CD4-positive, alpha-beta memory T cell (primary cell): ENCODE measurements around the gene RPS24. TPM values are rescaled to one million over a fixed set of nuclear protein-coding genes. Genes with fewer than 3 reads are reported as not detected.
A peak's percentile ranks its signal among the peaks of the same experiment; 100 is the strongest.
"Not testable (repeated sequence)": the region's sequence is repeated elsewhere in the genome, so short reads cannot be mapped to it uniquely, and the experiment has no call there.

Source experiments
- CTCF ChIA-PET: fragments of 350-600 bp; sonication (Branson Sonifier 250); formaldehyde crosslinking; loops from one replicate; lab custom pipeline; 2021; ENCODE audit warnings: inconsistent platforms; ENCODE audit not compliant: partially characterized antibody; lab: Charles Lee
- POLR2A ChIA-PET: fragments of 350-600 bp; sonication (Branson Sonifier 250); formaldehyde crosslinking; loops from one replicate; lab custom pipeline; 2021; ENCODE audit not compliant: partially characterized antibody; lab: Charles Lee
- DNase-seq, 5 donors: peaks; one replicate each; pipeline versions ENCODE4 v3.0.0 to v3.0.0-alpha.2; 2020 to 2022; ENCODE audit warnings: mixed read lengths in 1 of 5
- H3K27ac ChIP-seq: one replicate; pipeline ENCODE4 v1.7.0; 2013; ENCODE audit warnings: low read depth, low read length
- H3K27me3 ChIP-seq: 2 replicates; pipeline ENCODE4 v1.7.0; 2013; ENCODE audit warnings: mild to moderate bottlenecking, low read length, moderate library complexity; ENCODE audit not compliant: insufficient read depth
- H3K36me3 ChIP-seq: 2 replicates; pipeline ENCODE4 v1.7.0; 2013; ENCODE audit warnings: mild to moderate bottlenecking, low read length, moderate library complexity; ENCODE audit not compliant: insufficient read depth
- H3K4me1 ChIP-seq: 2 replicates; pipeline ENCODE4 v1.7.0; 2013; ENCODE audit warnings: mild to moderate bottlenecking, low read length, moderate library complexity; ENCODE audit not compliant: insufficient read depth
- H3K4me3 ChIP-seq, 2 donors: one replicate each; pipeline ENCODE4 v1.7.0; 2013; ENCODE audit warnings: low read length in 2 of 2, mild to moderate bottlenecking in 1 of 2
- H3K9me3 ChIP-seq, 2 donors: one replicate each; pipeline ENCODE4 v1.7.0; 2013; ENCODE audit warnings: low read length in 2 of 2, control low read depth in 1 of 2; ENCODE audit not compliant: control insufficient read depth in 1 of 2
- H3K27ac Mint-ChIP-seq, 7 donors: one replicate each; pipeline ENCODE4 v1.8.0; 2020 to 2021; ENCODE audit warnings: mixed read lengths in 7 of 7, mild to moderate bottlenecking in 6 of 7, inconsistent platforms in 3 of 7, moderate library complexity in 3 of 7
- H3K27me3 Mint-ChIP-seq, 2 donors: one replicate each; pipeline ENCODE4 v1.8.0; 2020 to 2021; ENCODE audit warnings: mixed read lengths in 2 of 2
- H3K36me3 Mint-ChIP-seq, 2 donors: one replicate each; pipeline ENCODE4 v1.8.0; 2020 to 2021; ENCODE audit warnings: mixed read lengths in 2 of 2, inconsistent platforms in 1 of 2, mild to moderate bottlenecking in 1 of 2
- H3K4me1 Mint-ChIP-seq, 4 donors: one replicate each; pipeline ENCODE4 v1.8.0; 2020 to 2021; ENCODE audit warnings: mixed read lengths in 4 of 4, mild to moderate bottlenecking in 1 of 4
- H3K4me3 Mint-ChIP-seq, 8 donors: one replicate each; pipeline ENCODE4 v1.8.0; 2020 to 2021; ENCODE audit warnings: mixed read lengths in 8 of 8, mild to moderate bottlenecking in 7 of 8, moderate library complexity in 6 of 8, inconsistent platforms in 3 of 8
- H3K9me3 Mint-ChIP-seq, 8 donors: one replicate each; pipeline ENCODE4 v1.8.0; 2020 to 2021; ENCODE audit warnings: mixed read lengths in 8 of 8, mild to moderate bottlenecking in 5 of 8, inconsistent platforms in 3 of 8, moderate library complexity in 1 of 8
- intact Hi-C: fragments of 100-400 bp; cut with micrococcal nuclease; formaldehyde crosslinking; loops from one replicate; pipeline ENCODE4 v1.15.1; 2023
- polyA plus RNA-seq, 2 donors: library from polyadenylated mRNA; unstranded; fragments of 300-500 nt; fragmentation: Illumina TruSeq; gene quantifications; one replicate each; pipeline ENCODE4 v1.2.3, GENCODE V29; 2021
- total RNA-seq, 2 experiments: library from RNA; stranded (reverse); gene quantifications; one replicate each; pipeline ENCODE4 v1.2.3, GENCODE V29; 2021

The RPS24 gene
- total and polyA plus RNA-seq, 4 experiments from 2014 or later: 778 to 1,885 (median 1,335) TPM

GRCh38 chr10:78049851-78050250 lies 16.2 kb downstream of the RPS24 start:
- Histone ChIP-seq H3K27ac (no peak overlapping the region), H3K4me1 (peaks cover 7% of the 10 kb centered on the region), H3K4me3 (no peak overlapping the region), H3K27me3 (no peaks in the 10 kb centered on the region), H3K36me3 (no peaks in the 10 kb centered on the region), H3K9me3 (no peaks in the 10 kb centered on the region)
- intact Hi-C loops: loop anchor here (5.0 kb wide), 1 partner anchor 1017 kb away; the partner anchor contains the start of gene ZMIZ1
- Mint-ChIP-seq H3K27me3 (no peaks in the 10 kb centered on the region), H3K4me1 (peaks cover 2 to 9% (median 8%) of the 10 kb centered on the region in 4 donors), H3K27ac (no peak overlapping the region), H3K9me3 (no peaks in the 10 kb centered on the region), H3K4me3 (no peak overlapping the region), H3K36me3 (peaks cover 2 to 12% of the 10 kb centered on the region in 2 donors)
- CTCF ChIA-PET: interaction anchor here (1.7 to 6.4 kb wide), 3 partner anchors 10 to 1147 kb away, joined by 6 to 116 read pairs (median 60); no protein-coding TSS in a partner anchor
- POLR2A ChIA-PET: no interaction called here
- DNase-seq: no peak

GRCh38 chr10:78053211-78053868 lies 19.7 kb downstream of the RPS24 start:
- DNase-seq: no peak
- Histone ChIP-seq H3K36me3 (no peaks in the 10 kb centered on the region), H3K4me1 (no peaks in the 10 kb centered on the region), H3K9me3 (no peaks in the 10 kb centered on the region), H3K4me3 (no peak overlapping the region), H3K27me3 (no peaks in the 10 kb centered on the region), H3K27ac (no peak overlapping the region)
- Mint-ChIP-seq H3K27ac (peak overlapping the region in 2 of 7 donors; percentile 17 to 22), H3K4me3 (no peak overlapping the region), H3K27me3 (no peaks in the 10 kb centered on the region), H3K9me3 (no peaks in the 10 kb centered on the region), H3K36me3 (peaks cover 2 to 22% of the 10 kb centered on the region in 2 donors), H3K4me1 (peaks cover 0 to 4% (median 0%) of the 10 kb centered on the region in 4 donors)
- intact Hi-C loops: no loop called here
- ChIA-PET POLR2A (no interaction called here), CTCF (interaction anchor here (1.2 kb wide), 1 partner anchor 1143 kb away, joined by 7 read pairs; no protein-coding TSS in a partner anchor)

GRCh38 chr10:78058562-78058961 lies 24.9 kb downstream of the RPS24 start:
- H3K27ac Mint-ChIP-seq: no peak overlapping the region
- no peak for DNase-seq
- ChIA-PET POLR2A (no interaction called here), CTCF (no interaction called here)
- no peaks in the 10 kb centered on the region for H3K36me3 ChIP-seq
- no peak overlapping the region for H3K27ac ChIP-seq
- H3K9me3 Mint-ChIP-seq: no peaks in the 10 kb centered on the region
- H3K4me1 ChIP-seq: no peaks in the 10 kb centered on the region
- H3K4me3 ChIP-seq: no peak overlapping the region
- H3K9me3 ChIP-seq: no peaks in the 10 kb centered on the region
- H3K4me1 Mint-ChIP-seq: peaks cover 0 to 2% (median 0%) of the 10 kb centered on the region in 4 donors
- H3K27me3 ChIP-seq: no peaks in the 10 kb centered on the region
- H3K4me3 Mint-ChIP-seq: no peak overlapping the region
- peaks cover 0 to 17% of the 10 kb centered on the region in 2 donors for H3K36me3 Mint-ChIP-seq
- intact Hi-C loops: no loop called here
- H3K27me3 Mint-ChIP-seq: peaks cover under 1 to 4% of the 10 kb centered on the region in 2 donors

GRCh38 chr10:78059906-78060702 lies 26.4 kb downstream of the RPS24 start:
- CTCF ChIA-PET: no interaction called here

GRCh38 chr10:78062296-78062695 lies 28.6 kb downstream of the RPS24 start:
- Histone ChIP-seq H3K4me1 (no peaks in the 10 kb centered on the region), H3K36me3 (no peaks in the 10 kb centered on the region), H3K4me3 (no peak overlapping the region), H3K27me3 (no peaks in the 10 kb centered on the region), H3K27ac (no peak overlapping the region), H3K9me3 (no peaks in the 10 kb centered on the region)
- POLR2A ChIA-PET: no interaction called here
- Mint-ChIP-seq H3K4me1 (peaks cover 0 to 2% (median 0%) of the 10 kb centered on the region in 4 donors), H3K9me3 (no peaks in the 10 kb centered on the region), H3K27me3 (peaks cover 3 to 9% of the 10 kb centered on the region in 2 donors), H3K36me3 (no peaks in the 10 kb centered on the region), H3K27ac (no peak overlapping the region), H3K4me3 (no peak overlapping the region)
- DNase-seq: no peak
- intact Hi-C loops: no loop called here
- CTCF ChIA-PET: no interaction called here

More at GRCh38 chr10:78059906-78060702, 26.4 kb downstream of the RPS24 start:
- Mint-ChIP-seq H3K27ac (no peak overlapping the region), H3K4me3 (no peak overlapping the region), H3K9me3 (no peaks in the 10 kb centered on the region), H3K36me3 (peaks cover 0 to 8% of the 10 kb centered on the region in 2 donors), H3K27me3 (peaks cover 3 to 4% of the 10 kb centered on the region in 2 donors), H3K4me1 (peaks cover 0 to 2% (median 0%) of the 10 kb centered on the region in 4 donors)
- Histone ChIP-seq H3K27me3 (no peaks in the 10 kb centered on the region), H3K4me3 (no peak overlapping the region), H3K27ac (no peak overlapping the region), H3K36me3 (no peaks in the 10 kb centered on the region), H3K9me3 (no peaks in the 10 kb centered on the region), H3K4me1 (no peaks in the 10 kb centered on the region)
- intact Hi-C loops: no loop called here
- POLR2A ChIA-PET: no interaction called here
- no peak for DNase-seq

GRCh38 chr10:78063236-78063635 lies 29.6 kb downstream of the RPS24 start:
- no peak for DNase-seq
- POLR2A ChIA-PET: interaction anchor here (0.5 kb wide), 1 partner anchor 34 kb away, joined by 4 read pairs; the partner anchor contains the start of gene POLR3A
- Histone ChIP-seq H3K36me3 (no peaks in the 10 kb centered on the region), H3K27me3 (no peaks in the 10 kb centered on the region), H3K27ac (no peak overlapping the region), H3K9me3 (no peaks in the 10 kb centered on the region), H3K4me3 (no peak overlapping the region), H3K4me1 (no peaks in the 10 kb centered on the region)
- Mint-ChIP-seq H3K27ac (no peak overlapping the region), H3K36me3 (no peaks in the 10 kb centered on the region), H3K27me3 (peaks cover 3 to 9% of the 10 kb centered on the region in 2 donors), H3K4me1 (peaks cover 0 to 2% (median 0%) of the 10 kb centered on the region in 4 donors), H3K9me3 (no peaks in the 10 kb centered on the region), H3K4me3 (no peak overlapping the region)
- intact Hi-C loops: no loop called here
- CTCF ChIA-PET: interaction anchor here (1.4 kb wide), 1 partner anchor 16 kb away, joined by 5 read pairs; no protein-coding TSS in a partner anchor

GRCh38 chr10:78064919-78065318 lies 31.3 kb downstream of the RPS24 start:
- H3K4me1 Mint-ChIP-seq, H3K36me3 ChIP-seq, H3K9me3 Mint-ChIP-seq, H3K27me3 Mint-ChIP-seq, H3K4me1 ChIP-seq, intact Hi-C loops, H3K4me3 ChIP-seq, DNase-seq, POLR2A ChIA-PET, H3K27me3 ChIP-seq, CTCF ChIA-PET, H3K9me3 ChIP-seq, H3K27ac ChIP-seq, H3K36me3 Mint-ChIP-seq, H3K4me3 Mint-ChIP-seq, H3K27ac Mint-ChIP-seq: not testable (repeated sequence)
